ENCODE results near the gene TAMALIN. TPM values are rescaled to one million over a fixed set of nuclear protein-coding genes. Genes with fewer than 3 reads are reported as not detected.

The TAMALIN gene
- total RNA-seq, 1 experiment from 2014 or later = 1.2 TPM

- no peak overlapping the region for H4K91ac ChIP-seq (ENCODE audit: insufficient read length, low read depth, low read length)
- H3K27me3 Mint-ChIP-seq (ENCODE audit: low read depth) = peaks cover 73% of the 10 kb centered on the region
- no peak overlapping the region for H2AFZ ChIP-seq (ENCODE audit: low read length)
- peak overlapping the region; percentile 42 for H3K4me2 ChIP-seq (ENCODE audit: insufficient read depth, insufficient read length, low read length)
- no peak overlapping the region for H2BK20ac ChIP-seq (ENCODE audit: low read depth, low read length, poor library complexity, severe bottlenecking)
- no peak overlapping the region for H2BK5ac ChIP-seq (ENCODE audit: insufficient read length, low read length)
- peaks cover 17% of the 10 kb centered on the region for H3K27me3 ChIP-seq (ENCODE audit: insufficient read depth, low read length)
- peaks cover 0 to 11% (median 11%) of the 10 kb centered on the region in 3 experiments; a peak in 5 of 7 replicates for H3K36me3 Mint-ChIP-seq (ENCODE audit: insufficient read depth in 1 of 3, low read depth in 3 of 3)
- H3K23ac ChIP-seq (ENCODE audit: insufficient read length, low read depth, low read length) = no peak overlapping the region
- H3K4ac ChIP-seq (ENCODE audit: low read depth, low read length) = no peak overlapping the region
- H2AK5ac ChIP-seq (ENCODE audit: insufficient read length, low read length) = no peak overlapping the region
- H3K4me1 ChIP-seq (ENCODE audit: insufficient read depth, low read length) = peaks cover 5% of the 10 kb centered on the region; the same call in 1 of the 2 replicates
- no peak overlapping the region for H4K8ac ChIP-seq (replicated peaks; ENCODE audit: insufficient read length, low read depth, low read length)
- H3K9me3 Mint-ChIP-seq = no peaks in the 10 kb centered on the region; a peak in 2 of 5 replicates
- H3K79me1 ChIP-seq (ENCODE audit: insufficient read depth, low read depth, low read length, poor library complexity, severe bottlenecking) = no peaks in the 10 kb centered on the region
- H3K27ac Mint-ChIP-seq = no peak overlapping the region
- H2BK15ac ChIP-seq (ENCODE audit: low read depth, low read length) = no peak overlapping the region
- H3K14ac ChIP-seq (ENCODE audit: insufficient read depth, low read length) = peak overlapping the region; percentile 50; the same call in 1 of the 2 replicates
- no peak overlapping the region for H3K27ac ChIP-seq (ENCODE audit: insufficient read length, low read depth, low read length)
- peak; percentile 49 for DNase-seq
- H3K9me3 ChIP-seq (ENCODE audit: control insufficient read depth, low read depth, low read length) = no peaks in the 10 kb centered on the region
- no peak overlapping the region for H4K5ac ChIP-seq (ENCODE audit: insufficient read length, low read depth, low read length)
- H3K56ac ChIP-seq (ENCODE audit: insufficient read length, low read depth, low read length) = no peak overlapping the region
- no peaks in the 10 kb centered on the region for H4K20me1 ChIP-seq (ENCODE audit: control insufficient read depth, insufficient read depth, insufficient read length)
- no CpG with 5 or more reads among the region's 72 CpGs for WGBS (ENCODE audit: extremely low coverage, insufficient read length, low lambda C conversion rate)
- no peaks in the 10 kb centered on the region for H3K79me2 ChIP-seq (ENCODE audit: insufficient read depth, low read length)
- TF ChIP-seq CTCF (conservative IDR thresholded peaks at IDR 0.05) = no peak
- peaks cover 31 to 49% of the 10 kb centered on the region in 2 experiments for H3K4me1 Mint-ChIP-seq
- peak overlapping the region; percentile 70 to 90 for H3K4me3 Mint-ChIP-seq
- no peak overlapping the region for H2BK120ac ChIP-seq (ENCODE audit: low read depth, low read length, poor library complexity, severe bottlenecking)
- no peak overlapping the region for H3T11ph ChIP-seq (ENCODE audit: low read length)
- no peak overlapping the region for H3K9ac ChIP-seq (ENCODE audit: extremely low read depth, insufficient read length, low read length)
- H2BK12ac ChIP-seq (ENCODE audit: insufficient read length, low read depth, low read length) = no peak overlapping the region
- H3K18ac ChIP-seq (ENCODE audit: insufficient read length, low read depth, low read length) = no peak overlapping the region
- peaks cover 7% of the 10 kb centered on the region for H3K23me2 ChIP-seq (ENCODE audit: insufficient read length, low read depth, low read length, poor library complexity, severe bottlenecking)
Observed at GRCh38 chr12:52007158-52007921, 594 bp downstream of the TAMALIN start.
